HG03521 (cell line): ENCODE measurements around the gene SPDYA.
"Not testable (repeated sequence)": the region's sequence is repeated elsewhere in the genome, so short reads cannot be mapped to it uniquely, and the experiment has no call there.

Experiments used
- ATAC-seq: cut with Tn5 transposase; IDR thresholded peaks from one replicate; pipeline ENCODE4 v1.9.1; 2021; ENCODE audit warnings: mild to moderate bottlenecking, moderate library complexity; ENCODE audit not compliant: unreplicated experiment

SPDYA gene

DNA sequence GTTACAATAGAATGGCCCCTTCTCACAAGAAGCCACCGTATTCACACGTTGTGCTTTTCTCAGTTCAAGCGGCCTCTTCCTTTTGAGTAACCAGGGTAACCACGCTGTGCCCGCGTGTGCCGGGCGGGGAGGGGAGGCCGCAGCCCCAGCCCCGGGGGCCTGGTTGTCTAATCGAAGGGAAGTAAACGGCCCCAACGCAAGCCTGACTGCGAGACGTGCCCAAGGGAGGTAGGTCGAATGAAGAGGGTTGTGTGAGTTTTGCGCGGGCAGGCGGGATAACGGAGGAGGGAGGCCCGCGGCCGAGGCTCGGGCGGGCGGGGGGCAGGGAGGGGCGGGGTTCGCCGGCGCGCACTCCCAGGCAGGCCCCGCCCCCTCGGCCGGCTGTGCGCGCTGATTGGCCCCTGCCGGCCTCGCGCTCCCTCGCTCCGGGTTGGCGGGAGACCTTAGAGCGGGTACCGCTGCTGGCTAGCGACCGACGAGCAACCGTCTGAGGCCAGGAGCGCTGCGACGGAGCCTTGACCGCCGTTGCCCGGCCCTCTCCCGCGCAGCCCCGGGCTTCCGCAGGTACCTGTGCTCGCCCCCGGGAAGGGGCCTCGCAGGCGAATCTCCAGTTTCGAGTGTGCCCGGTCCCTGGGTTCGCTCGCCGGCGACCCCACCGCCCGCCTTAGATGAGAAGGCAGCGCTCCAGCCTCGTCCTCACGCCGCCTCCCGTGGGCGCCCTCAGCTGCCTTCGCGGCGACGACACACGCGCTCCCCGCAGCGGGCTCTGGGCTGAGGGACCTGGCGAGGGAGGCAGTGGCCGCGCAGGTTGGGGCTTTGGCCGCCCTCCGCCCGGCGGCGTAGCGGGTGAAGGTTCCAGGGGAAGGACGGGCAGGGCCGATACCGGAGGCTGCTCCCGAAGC is at the start of gene SPDYA:
Gene SPDYA (plus strand): TSS at position 451 of the 902 bp plus-strand sequence. CDS start 5,181 bp downstream, outside the sequence.
- ATAC-seq, result peak; percentile 86

DNA sequence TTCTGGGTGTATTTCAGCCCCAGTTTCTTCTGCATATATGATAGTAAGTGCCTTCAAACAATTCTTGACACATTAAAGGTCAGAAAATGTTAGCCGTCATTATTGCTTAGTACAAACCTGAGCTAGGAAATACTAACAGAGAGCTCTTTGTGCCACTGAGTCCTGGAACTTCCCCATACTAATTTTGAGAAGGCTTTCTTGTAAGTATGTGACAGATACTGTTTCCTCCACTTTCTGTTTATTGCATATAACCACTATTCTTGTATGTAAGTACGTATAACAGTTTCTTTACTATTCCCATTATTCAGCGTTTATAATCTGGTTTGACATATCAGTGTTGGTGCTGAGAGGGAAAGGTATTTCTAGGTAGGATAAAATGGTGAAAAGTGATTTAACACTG is 49.2 kb upstream of the SPDYA start:
- ATAC-seq, result no peak

DNA sequence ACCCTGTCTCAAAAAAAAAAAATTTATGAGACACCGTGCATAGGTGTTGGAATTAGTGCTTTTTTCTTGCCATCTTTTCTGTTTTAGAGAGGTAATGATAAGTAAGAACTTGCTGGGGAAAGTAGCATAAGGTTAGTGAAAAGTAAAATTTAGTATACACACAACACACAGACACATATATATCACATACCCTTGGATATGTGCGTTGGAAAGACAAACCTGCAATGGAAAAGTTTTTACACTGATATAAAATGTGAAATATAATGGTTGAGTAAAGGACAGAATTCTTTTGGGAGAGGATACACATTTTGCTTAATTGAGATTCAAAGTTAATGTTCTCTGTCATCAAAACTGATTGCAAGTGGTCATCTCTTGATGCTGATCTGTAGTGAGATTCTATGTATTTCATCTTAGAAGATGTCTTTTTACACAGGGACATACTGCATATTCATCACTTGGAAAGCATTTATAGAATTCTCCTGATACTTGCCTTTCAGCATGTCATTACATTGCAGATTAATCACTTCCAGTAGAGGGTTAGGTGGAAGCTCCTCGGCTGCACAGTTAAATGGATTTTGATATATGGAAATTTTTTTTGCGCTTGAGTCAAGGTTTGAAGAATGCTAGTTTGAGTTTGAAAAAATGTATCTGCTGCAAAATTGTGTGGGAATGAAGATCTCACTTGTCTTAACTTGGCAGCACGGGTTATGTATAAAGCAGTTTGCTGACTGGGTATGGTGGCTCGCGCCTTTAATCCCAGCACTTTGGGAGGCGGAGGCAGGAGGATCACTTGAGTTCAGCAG is 45.5 kb upstream of the SPDYA start:
- ATAC-seq, result no peak

DNA sequence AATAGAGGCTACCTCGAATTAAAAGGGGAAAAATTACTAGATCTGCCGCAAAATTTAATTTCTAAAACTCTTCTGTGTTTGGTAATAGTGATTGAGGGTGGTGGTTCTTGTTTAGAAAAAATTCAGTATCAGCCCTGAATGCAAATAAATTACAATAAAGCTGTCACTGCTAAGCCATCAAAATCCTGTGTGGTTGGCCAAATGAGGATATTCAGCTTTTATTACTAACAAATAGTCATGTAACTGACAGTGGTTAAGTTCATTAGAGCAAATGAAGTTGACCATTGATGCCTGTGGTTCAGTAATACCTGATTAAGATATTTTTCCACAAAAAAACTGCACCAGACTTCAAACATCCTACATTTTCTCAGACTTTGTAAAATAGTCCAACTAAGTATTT is 44.6 kb upstream of the SPDYA start:
- no peak for ATAC-seq

DNA sequence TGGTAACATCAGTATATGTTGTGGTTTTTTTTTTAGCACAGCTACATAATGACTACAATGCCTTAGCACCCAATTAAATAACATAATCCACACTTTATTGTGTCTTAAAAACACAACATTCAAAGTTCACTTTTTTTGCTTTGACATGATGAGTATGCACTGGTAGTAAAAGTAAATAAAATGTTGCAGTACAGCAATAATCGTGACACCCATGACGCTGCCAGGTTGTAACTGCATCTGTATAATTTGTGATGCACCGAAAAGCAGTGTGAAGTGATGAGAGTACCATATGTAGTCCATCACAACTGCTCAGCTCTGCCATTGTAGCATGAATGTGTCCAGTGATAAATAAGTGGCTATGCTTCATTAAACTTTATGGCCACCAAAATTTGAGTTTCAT is 43.3 kb upstream of the SPDYA start:
- no peak for ATAC-seq

DNA sequence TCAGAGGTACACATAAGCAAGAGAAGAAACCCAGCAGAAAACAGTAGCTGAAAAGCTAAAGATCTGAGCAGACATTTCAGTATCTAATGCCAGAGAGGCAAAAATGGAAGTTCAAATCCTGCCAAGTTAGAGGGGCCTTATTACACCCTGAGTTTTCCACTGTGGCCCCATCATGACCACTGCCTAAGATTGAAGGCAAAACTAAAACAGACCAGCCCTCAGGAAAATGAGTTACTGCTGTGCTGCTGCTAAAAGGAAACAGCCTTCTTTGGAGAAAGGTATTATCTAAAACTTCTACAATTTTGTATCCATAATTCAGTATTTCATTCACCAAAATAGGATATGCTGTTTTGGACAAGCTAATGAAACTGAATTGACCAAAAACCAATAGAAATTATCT is 42.2 kb upstream of the SPDYA start:
- ATAC-seq, result no peak

DNA sequence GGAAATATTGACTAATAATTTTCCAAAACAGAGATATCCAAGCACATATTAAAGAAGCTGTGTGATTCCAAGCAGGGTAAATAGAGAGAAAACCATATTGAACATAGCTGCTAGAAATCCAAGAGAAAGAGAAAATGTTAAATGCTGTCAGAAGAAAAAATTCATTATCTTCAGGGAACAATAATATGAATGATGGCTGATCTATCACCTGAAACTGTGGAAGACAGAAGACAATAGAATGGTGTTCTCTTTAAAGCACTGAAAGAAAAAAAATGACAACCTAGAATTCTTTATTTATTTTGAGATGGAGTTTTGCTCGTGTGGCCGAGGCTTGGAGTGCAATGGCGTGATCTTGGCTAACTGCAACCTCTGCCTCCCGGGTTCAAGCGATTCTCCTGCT is 41.7 kb upstream of the SPDYA start:
- no peak for ATAC-seq

DNA sequence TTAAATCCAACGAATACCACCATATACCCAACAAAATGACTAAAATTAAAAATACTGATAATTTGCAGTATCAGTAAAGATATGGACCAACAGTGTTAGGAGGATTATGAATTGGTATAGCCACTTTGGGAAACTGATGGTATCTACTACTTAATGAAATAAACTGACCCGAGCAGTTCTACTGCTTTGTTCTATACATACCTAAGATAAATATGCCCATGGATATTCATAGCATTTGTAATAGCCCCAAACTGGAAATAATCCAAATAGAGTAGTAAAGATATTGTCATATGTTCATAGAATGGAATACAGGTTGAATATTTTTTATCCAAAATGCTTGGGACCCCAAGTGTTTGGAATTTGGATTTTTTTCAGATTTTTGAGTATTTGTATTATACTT is 38.3 kb upstream of the SPDYA start:
- ATAC-seq, result no peak

DNA sequence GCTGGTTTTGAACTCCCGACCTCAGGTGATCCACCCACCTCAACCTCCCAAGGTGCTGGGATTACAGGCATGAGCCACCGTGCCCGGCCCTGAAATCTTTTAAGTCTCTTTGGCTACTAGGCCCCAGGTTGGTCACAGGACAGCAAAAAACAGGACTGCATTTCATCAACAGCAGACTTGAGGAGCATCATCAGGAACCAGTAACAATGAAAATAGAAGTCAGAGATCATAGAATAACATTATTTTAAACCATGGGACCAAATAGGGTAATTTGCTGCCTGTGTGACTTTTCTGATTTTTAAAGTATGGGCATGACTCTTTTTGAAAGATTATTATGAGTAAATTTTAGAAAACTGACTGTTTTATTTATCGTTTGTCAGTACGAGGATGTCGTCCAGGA is 34.2 kb upstream of the SPDYA start:
- ATAC-seq, result no peak

DNA sequence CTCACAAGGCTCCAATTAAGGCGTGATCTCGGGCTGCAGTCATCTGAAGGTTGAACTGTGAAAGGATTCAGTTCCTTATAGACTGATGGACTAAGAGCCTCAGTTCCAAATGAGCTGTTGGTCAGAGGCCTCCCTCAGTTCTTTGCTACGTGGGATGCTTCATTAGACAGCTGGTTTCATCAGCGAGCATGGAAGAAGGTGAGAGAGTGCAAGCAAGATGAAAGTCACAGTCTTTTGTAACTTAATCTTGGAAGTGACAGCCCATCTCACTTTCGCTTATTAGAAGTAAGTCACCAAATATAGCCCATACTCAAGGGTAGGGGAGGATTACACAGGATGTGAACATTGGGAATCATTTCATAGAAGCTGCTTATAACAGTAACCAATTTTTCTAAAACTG is 32.2 kb upstream of the SPDYA start:
- ATAC-seq, result no peak

DNA sequence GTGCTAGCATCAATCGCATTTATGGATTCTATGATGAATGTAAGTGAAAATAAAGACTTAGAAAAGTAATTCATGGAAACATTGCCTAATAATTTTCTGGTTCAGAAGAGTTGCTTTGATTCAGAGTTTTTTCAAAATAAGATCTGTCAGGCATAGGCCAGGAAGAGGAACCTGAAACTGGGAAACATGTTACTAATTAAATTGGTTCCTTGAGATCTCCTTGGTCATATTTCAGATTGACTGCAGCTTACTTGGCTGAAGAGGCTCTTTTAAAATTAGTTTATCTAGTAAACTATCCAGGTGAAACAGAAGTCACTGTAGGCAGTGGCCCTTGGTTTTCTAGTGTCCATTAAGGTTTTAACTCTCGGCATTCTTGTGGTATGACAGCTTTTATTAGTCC is 31.6 kb upstream of the SPDYA start:
- no peak for ATAC-seq

DNA sequence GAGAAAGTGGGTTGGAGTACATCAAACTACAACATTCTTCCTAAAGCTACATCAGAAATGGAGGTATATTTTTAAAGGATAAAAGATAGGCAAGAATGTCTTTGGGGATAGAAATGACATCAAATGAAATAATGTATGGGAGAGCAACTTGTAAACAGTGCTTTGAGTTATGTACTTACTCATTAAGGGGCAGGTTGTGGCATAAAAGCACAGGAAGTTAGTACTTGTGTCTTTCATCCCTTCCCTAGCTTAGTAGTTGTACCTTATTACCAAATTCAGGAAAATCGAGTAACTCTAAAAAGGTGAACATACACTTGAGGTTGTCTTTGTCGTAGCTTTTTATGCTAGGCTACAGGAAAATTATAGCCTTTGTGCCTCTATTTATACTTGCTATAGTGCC is 30.1 kb upstream of the SPDYA start:
- ATAC-seq, result no peak

DNA sequence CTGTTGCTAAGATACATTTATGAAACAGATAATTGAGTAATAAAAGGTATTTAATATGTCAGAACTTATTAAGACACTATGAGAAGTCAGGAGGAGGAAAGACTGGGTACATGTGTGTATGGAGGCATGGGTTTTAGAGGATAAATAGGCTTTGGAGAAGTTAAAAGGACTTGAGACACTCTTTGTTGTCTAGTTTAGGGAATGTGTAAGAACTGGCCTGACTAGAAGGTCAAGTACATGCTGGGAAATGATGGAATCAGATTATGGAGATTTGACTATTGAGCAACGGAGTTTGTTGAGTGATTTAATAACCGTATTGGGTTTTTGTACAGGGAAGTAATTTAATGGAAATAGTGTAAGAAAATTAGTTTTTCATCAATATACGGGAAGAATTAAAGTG is 28.2 kb upstream of the SPDYA start:
- ATAC-seq, result no peak

DNA sequence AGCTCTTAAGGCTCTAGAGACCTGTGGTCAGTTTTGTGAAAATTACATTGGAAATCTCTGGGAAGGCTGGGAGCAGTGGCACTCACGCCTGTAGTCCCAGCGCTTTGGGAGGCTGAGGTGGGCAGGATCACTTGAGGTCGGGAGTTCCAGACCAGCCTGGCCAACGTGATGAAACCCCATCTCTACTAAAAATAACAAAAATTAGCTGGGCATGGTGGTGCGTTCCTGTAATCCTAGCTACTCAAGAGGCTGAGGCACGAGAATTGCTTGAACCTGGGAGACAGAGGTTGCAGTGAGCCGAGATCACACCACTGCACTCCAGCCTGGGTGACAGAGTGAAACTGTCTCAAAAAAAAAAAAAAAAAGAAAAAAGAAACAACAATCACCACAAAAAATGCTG is 26.1 kb upstream of the SPDYA start:
- ATAC-seq, result not testable (repeated sequence)

DNA sequence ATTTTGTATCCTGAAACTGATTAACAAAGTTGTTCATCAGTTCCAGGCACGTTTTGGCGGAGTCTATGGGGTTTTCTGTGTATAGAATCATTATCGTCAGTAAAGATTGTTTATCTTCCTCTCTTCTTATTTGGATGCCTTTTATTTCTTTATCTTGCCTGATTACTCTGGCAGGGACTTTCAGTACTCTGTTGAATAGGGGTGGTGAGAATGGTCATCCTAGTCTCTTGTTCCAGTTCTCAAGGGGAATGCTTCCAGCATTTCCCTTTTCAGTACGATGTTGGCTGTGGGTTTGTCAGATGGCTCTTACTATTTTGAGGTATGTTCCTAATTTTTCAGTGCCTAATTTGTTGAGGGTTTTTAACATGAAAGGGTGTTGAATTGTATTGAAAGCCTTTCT is 14.0 kb upstream of the SPDYA start:
- no peak for ATAC-seq

DNA sequence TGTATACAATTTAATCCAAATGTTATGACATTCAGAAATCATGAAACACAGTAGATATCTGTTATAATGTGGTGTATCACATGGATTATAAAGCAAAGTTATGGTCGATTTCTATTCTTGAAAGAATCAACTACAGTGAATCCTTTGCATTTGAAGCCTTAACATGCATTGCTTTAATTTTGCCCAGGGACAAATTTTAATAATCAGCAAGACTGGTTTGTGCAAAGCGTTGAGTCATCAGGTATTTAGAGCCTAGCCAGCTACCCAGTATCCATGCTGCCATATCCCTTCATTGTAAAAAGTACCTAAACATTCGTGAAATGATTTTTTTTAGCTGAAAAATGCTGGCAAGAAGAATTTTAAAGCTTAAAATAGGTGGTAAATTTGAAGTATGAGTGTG is 8.9 kb upstream of the SPDYA start:
- no peak for ATAC-seq

DNA sequence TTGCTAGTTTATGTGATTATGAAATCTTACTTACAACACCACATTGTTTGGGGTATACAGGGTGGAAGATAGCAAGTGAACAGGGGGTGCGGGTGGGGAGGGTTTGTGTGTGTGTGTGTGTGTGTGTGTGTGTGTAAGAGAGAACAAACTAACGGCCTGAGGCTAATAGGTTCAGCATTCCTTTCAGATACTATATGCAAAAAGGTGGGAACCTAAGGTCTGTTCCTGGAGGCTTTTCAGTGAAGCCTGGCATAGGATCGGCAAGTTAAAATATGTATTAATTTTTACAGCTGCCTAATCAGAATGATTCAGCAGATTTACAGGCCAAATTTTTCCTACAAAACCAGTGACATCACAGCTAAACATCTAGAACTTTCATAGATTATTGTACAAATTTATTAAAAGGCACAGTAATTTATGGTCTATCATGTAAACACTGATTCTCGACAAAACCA is 7.6 kb upstream of the SPDYA start:
- no peak for ATAC-seq

DNA sequence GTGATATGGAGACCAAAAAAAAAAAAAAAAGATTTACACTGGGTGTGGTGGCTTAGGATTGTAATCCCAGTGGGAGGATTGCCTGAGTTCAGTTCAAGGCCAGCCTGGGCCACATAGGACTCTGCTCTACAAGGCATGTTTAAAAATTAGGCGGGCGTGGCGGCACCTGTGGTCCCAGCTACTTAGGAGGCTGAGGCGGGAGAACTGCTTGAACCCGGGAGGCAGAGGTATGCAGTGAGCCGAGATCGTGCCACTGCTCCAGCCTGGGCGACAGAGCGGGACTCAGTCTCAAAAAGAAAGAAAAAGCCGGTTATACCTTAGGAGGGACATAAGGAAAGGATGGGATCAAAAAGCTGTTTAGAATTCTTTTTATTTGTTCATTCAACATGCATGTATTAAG is 707 bp upstream of the SPDYA start:
- ATAC-seq, result no peak

DNA sequence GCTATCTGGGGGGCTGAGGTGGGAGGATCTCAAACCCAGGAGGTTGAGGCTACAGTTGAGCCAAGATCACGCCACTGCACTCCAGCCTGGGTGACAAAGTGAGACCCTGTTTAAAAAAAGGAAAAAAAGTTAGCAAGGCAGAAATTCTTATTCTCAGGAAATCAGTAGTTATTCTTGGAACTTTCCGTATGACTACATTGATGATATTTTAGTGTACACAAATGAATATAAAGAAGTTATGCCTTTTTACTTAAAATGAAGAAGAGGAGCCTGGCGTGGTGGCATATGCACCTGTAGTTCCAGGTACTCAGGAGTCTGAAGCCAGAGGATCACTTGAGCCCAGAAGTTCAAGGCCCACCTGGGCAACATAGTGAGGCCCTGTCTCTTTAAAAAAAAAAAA is 7.4 kb downstream of the SPDYA start:
- ATAC-seq, result no peak

DNA sequence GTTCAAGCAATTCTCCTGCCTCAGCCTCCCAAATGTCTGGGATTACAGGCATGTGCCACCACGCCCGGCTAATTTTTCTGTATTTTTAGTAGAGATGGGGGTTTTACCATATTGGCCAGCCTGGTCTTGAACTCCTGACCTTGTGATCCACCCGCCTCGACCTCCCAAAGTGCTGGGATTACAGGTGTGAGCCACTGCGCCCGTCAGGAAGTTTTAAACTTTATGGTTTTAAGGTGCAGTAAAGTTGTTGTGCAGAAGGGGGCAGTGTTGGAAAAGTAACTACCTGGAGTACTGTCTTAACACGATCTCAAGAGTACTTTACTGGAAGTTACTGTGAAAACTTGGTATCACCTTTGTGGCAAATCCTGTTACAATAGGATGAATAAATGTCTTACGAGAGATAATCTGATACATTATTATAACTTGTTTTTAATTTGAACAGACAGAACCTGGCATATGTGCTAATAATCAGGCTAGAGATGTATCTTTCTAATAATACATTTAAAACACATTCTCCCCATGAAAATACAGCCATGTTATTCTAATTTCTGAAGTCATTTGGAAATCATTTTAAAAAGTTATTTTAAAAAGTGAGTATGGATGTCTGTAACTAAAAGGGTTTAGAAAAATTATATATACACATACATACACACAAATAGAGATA is 10.8 kb downstream of the SPDYA start:
- ATAC-seq, result no peak

DNA sequence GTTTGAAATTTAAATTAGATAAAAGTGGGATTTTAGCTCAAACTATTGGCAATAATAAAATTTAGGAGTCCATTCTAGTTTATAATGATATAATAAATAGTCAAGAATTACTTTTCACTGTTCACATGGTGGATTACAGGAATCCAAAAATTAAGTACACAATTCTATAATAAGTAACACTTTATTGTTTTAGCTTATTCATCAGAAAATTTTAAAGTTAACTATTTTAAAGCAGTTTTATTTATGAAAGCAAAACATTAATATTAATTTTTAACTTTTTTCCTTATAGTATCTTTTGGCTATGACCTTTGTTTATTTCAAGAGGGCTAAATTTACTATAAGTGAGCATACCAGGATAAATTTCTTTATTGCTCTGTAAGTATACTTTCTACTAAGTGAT is 11.4 kb downstream of the SPDYA start:
- no peak for ATAC-seq

DNA sequence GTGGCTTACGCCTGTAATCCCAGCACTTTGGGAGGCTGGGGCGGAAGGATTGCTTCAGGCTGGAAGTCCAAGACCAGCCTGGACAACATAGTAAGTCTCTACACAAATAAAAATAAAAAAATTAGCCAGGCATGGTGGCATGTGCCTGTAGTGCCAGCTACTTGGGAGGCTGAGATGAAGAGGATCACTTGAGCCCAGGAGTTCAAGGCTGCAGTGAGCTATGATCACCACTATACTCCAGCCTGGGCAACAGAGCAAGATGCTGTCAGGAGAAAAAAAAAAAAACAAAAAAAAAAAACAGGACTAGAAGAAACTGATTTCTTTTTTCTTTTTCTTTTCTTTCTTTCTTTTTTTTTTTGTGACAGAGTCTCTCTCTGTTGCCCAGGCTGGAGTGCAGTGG is 13.6 kb downstream of the SPDYA start:
- no peak for ATAC-seq
